SW480 (cell line): Measurements from ENCODE around the gene CREB3L1.
"Not testable (repeated sequence)": the region's sequence is repeated elsewhere in the genome, so short reads cannot be mapped to it uniquely, and the experiment has no call there.

Experiments
- DNase-seq: peaks from one replicate; pipeline ENCODE4 v3.0.0-alpha.2; 2016; ENCODE audit warnings: low spot score

The CREB3L1 gene

GRCh38 chr11:46249103-46249937 is 28.1 kb upstream of the CREB3L1 start:
- no peak for DNase-seq

- DNase-seq, result peak; percentile 32
Measured at GRCh38 chr11:46249938-46250744, 27.3 kb upstream of the CREB3L1 start.

- DNase-seq, result no peak
Measured at GRCh38 chr11:46250745-46251052, 26.8 kb upstream of the CREB3L1 start.

GRCh38 chr11:46251954-46252353 is 25.5 kb upstream of the CREB3L1 start:
- DNase-seq, result no peak

- no peak for DNase-seq
Measured at GRCh38 chr11:46252373-46252914, 25.0 kb upstream of the CREB3L1 start.

- no peak for DNase-seq
Measured at GRCh38 chr11:46253258-46254132, 24.0 kb upstream of the CREB3L1 start.

GRCh38 chr11:46254133-46254491 is 23.4 kb upstream of the CREB3L1 start:
- no peak for DNase-seq

GRCh38 chr11:46256540-46257001 is 20.9 kb upstream of the CREB3L1 start:
- DNase-seq, result no peak

- not testable (repeated sequence) for DNase-seq
Measured at GRCh38 chr11:46259347-46259746, 18.1 kb upstream of the CREB3L1 start.

GRCh38 chr11:46259971-46260560 is 17.4 kb upstream of the CREB3L1 start:
- DNase-seq, result peak; percentile 51

- DNase-seq, result no peak
Measured at GRCh38 chr11:46263120-46263519, 14.3 kb upstream of the CREB3L1 start.

- DNase-seq, result no peak
Measured at GRCh38 chr11:46264030-46264429, 13.4 kb upstream of the CREB3L1 start.

- no peak for DNase-seq
Measured at GRCh38 chr11:46264976-46265375, 12.5 kb upstream of the CREB3L1 start.

- no peak for DNase-seq
Measured at GRCh38 chr11:46265764-46266163, 11.7 kb upstream of the CREB3L1 start.

GRCh38 chr11:46267930-46268329 is 9.5 kb upstream of the CREB3L1 start:
- DNase-seq, result no peak

GRCh38 chr11:46270684-46271083 is 6.8 kb upstream of the CREB3L1 start:
- DNase-seq, result no peak

- no peak for DNase-seq
Measured at GRCh38 chr11:46271407-46271806, 6.1 kb upstream of the CREB3L1 start.

- no peak for DNase-seq
Measured at GRCh38 chr11:46271875-46272815, 5.3 kb upstream of the CREB3L1 start.

- DNase-seq, result no peak
Measured at GRCh38 chr11:46272816-46273427, 4.5 kb upstream of the CREB3L1 start.
